IMR-90 (cell line): ENCODE results near the gene PLPP6. TPM values are rescaled to one million over a fixed set of nuclear protein-coding genes. Genes with fewer than 3 reads are reported as not detected.

Experiments used
- ATAC-seq: fragments of 200-7000 bp; cut with Tn5 transposase; 2 replicates; pipeline ENCODE4 v1.9.1; 2020; ENCODE audit warnings: low read depth, mild to moderate bottlenecking, moderate library complexity
- BruUV-seq: library from RNA; stranded (reverse); fragments of 400-500 nt; replicated peaks from 2 replicates; lab custom pipeline; 2021; lab: Mats Ljungman, UMichigan
- CTCF ChIA-PET: fragments of 300-600 bp; formaldehyde crosslinking; extraction: SDS; loops from one replicate; lab custom pipeline; 2021; ENCODE audit warnings: antibody characterized with exemption; lab: Yijun Ruan, JAX
- POLR2A ChIA-PET: fragments of 300-600 bp; sonication (Branson Sonifier 250); formaldehyde crosslinking; loops from one replicate; lab custom pipeline; 2022; ENCODE audit warnings: antibody characterized with exemption; ENCODE audit not compliant: unreplicated experiment; lab: Charles Lee
- DNase-seq: peaks from one replicate; pipeline ENCODE4 v3.0.0; 2013
- H2AFZ ChIP-seq: replicated peaks from 2 replicates; pipeline ENCODE3; 2013; ENCODE audit warnings: low read length, mild to moderate bottlenecking; ENCODE audit not compliant: poor library complexity
- H2AK5ac ChIP-seq: 2 replicates; pipeline ENCODE4 v1.6.1; 2013; ENCODE audit warnings: low read depth, low read length, inconsistent platforms
- H2AK9ac ChIP-seq: replicated peaks from 2 replicates; pipeline ENCODE3; 2013; ENCODE audit warnings: mild to moderate bottlenecking, low read depth, low read length, moderate library complexity; ENCODE audit not compliant: poor library complexity
- H2BK120ac ChIP-seq: 2 replicates; pipeline ENCODE4 v1.6.1; 2013; ENCODE audit warnings: low read depth, low read length, inconsistent platforms
- H2BK15ac ChIP-seq: 3 replicates; pipeline ENCODE4 v1.6.1; 2013; ENCODE audit warnings: low read depth, low read length, inconsistent platforms
- H2BK20ac ChIP-seq: 2 replicates; pipeline ENCODE4 v1.6.1; 2013; ENCODE audit warnings: low read depth, mild to moderate bottlenecking, inconsistent platforms, low read length, moderate library complexity
- H2BK5ac ChIP-seq: 2 replicates; pipeline ENCODE4 v1.6.1; 2013; ENCODE audit warnings: mild to moderate bottlenecking, low read depth, low read length, inconsistent platforms; ENCODE audit not compliant: poor library complexity, severe bottlenecking
- H3K14ac ChIP-seq: replicated peaks from 2 replicates; pipeline ENCODE4 v1.6.1; 2013; ENCODE audit warnings: low read depth, low read length, inconsistent platforms
- H3K18ac ChIP-seq: 2 replicates; pipeline ENCODE4 v1.6.1; 2013; ENCODE audit warnings: low read depth, low read length, control low read depth
- H3K23ac ChIP-seq: 2 replicates; pipeline ENCODE4 v1.6.1; 2013; ENCODE audit warnings: low read depth, low read length, inconsistent platforms
- H3K27ac ChIP-seq: 2 replicates; pipeline ENCODE4 v1.5.1; 2013; ENCODE audit warnings: mild to moderate bottlenecking, control low read depth, low read length; ENCODE audit not compliant: insufficient read depth
- H3K27me3 ChIP-seq: 2 replicates; pipeline ENCODE4 v1.6.1; 2013; ENCODE audit warnings: low read length; ENCODE audit not compliant: control insufficient read depth, insufficient read depth
- H3K36me3 ChIP-seq: 2 replicates; pipeline ENCODE4 v1.6.1; 2013; ENCODE audit warnings: low read length, mixed read lengths; ENCODE audit not compliant: control insufficient read depth, insufficient read depth
- H3K4ac ChIP-seq: 2 replicates; pipeline ENCODE4 v1.6.1; 2013; ENCODE audit warnings: low read depth, low read length, inconsistent platforms
- H3K4me1 ChIP-seq: 2 replicates; pipeline ENCODE4 v1.6.1; 2013; ENCODE audit warnings: low read length, mixed read lengths; ENCODE audit not compliant: control insufficient read depth, insufficient read depth
- H3K4me2 ChIP-seq: 2 replicates; pipeline ENCODE4 v1.6.1; 2013; ENCODE audit warnings: low read depth, mild to moderate bottlenecking, control low read depth, low read length, moderate library complexity
- H3K4me3 ChIP-seq: 2 replicates; pipeline ENCODE4 v1.5.1; 2013; ENCODE audit warnings: low read depth, mild to moderate bottlenecking, control low read depth, low read length, moderate library complexity; ENCODE audit not compliant: insufficient read depth
- H3K56ac ChIP-seq: 2 replicates; pipeline ENCODE4 v1.6.1; 2013; ENCODE audit warnings: low read length, inconsistent platforms; ENCODE audit not compliant: insufficient read depth; ENCODE audit errors: extremely low read depth
- H3K79me1 ChIP-seq, 2 experiments: 2 replicates each; pipeline ENCODE4 v1.6.1; 2013; ENCODE audit warnings: low read length in 2 of 2, inconsistent platforms in 1 of 2, low read depth in 1 of 2
- H3K9ac ChIP-seq: 2 replicates; pipeline ENCODE4 v1.6.1; 2013; ENCODE audit warnings: low read depth, low read length, control low read depth
- H3K9me1 ChIP-seq: 2 replicates; pipeline ENCODE4 v1.6.1; 2013; ENCODE audit warnings: low read length, inconsistent platforms; ENCODE audit not compliant: insufficient read depth
- H3K9me3 ChIP-seq: 2 replicates; pipeline ENCODE4 v1.6.1; 2013; ENCODE audit warnings: low read length; ENCODE audit not compliant: control insufficient read depth, insufficient read depth
- H4K20me1 ChIP-seq: 2 replicates; pipeline ENCODE4 v1.6.1; 2013; ENCODE audit warnings: low read length, inconsistent platforms; ENCODE audit not compliant: insufficient read depth
- H4K5ac ChIP-seq: 2 replicates; pipeline ENCODE4 v1.6.1; 2013; ENCODE audit warnings: mild to moderate bottlenecking, low read depth, low read length, control low read depth
- H4K8ac ChIP-seq, 2 experiments: 2 replicates each; pipeline ENCODE4 v1.6.1; 2013; ENCODE audit warnings: low read depth in 2 of 2, low read length in 2 of 2, control low read depth in 1 of 2, inconsistent platforms in 1 of 2
- H4K91ac ChIP-seq: 2 replicates; pipeline ENCODE4 v1.6.1; 2013; ENCODE audit warnings: low read depth, low read length, inconsistent platforms; ENCODE audit not compliant: insufficient read depth
- BHLHE40 ChIP-seq: fragments of 150-350 bp; IDR thresholded peaks from 2 replicates; pipeline ENCODE4 v1.6.1; 2016; ENCODE audit warnings: mild to moderate bottlenecking, low read depth, low read length
- CEBPB ChIP-seq: IDR thresholded peaks from 2 replicates; pipeline ENCODE4 v1.6.1; 2012; ENCODE audit warnings: low read depth, low read length, improper control_type of control experiment
- FOS ChIP-seq: fragments of 150-350 bp; IDR thresholded peaks from 2 replicates; pipeline ENCODE4 v1.6.1; 2016; ENCODE audit warnings: low read depth, low read length
- MAFK ChIP-seq: IDR thresholded peaks from 2 replicates; pipeline ENCODE4 v1.6.1; 2012; ENCODE audit warnings: low read depth, low read length, improper control_type of control experiment
- NFE2L2 ChIP-seq: fragments of 150-350 bp; IDR thresholded peaks from 2 replicates; pipeline ENCODE4 v1.6.1; 2016; ENCODE audit warnings: low read depth, mild to moderate bottlenecking, low read length
- POLR2A ChIP-seq: IDR thresholded peaks from 2 replicates; pipeline ENCODE4 v1.6.1; 2012; ENCODE audit warnings: mild to moderate bottlenecking, low read depth, low read length
- RAD21 ChIP-seq: IDR thresholded peaks from 2 replicates; pipeline ENCODE4 v1.6.1; 2012; ENCODE audit warnings: low read length, improper control_type of control experiment
- RCOR1 ChIP-seq: IDR thresholded peaks from 2 replicates; pipeline ENCODE4 v1.6.1; 2012; ENCODE audit warnings: mild to moderate bottlenecking, low read length, improper control_type of control experiment; ENCODE audit not compliant: insufficient replicate concordance
- WGBS, 2 experiments: methylation state at CpG; one replicate each; pipeline versions ENCODE4 v1.1.5 to v1.1.7; 2013; ENCODE audit warnings: missing lambda C conversion rate in 2 of 2; ENCODE audit not compliant: insufficient read length in 1 of 2; ENCODE audit errors: extremely low coverage in 2 of 2; 5-methylcytosine and 5-hydroxymethylcytosine counted together
- dilution Hi-C: fragments of 300-500 bp; cut with HindIII; formaldehyde crosslinking; loops from one replicate; pipeline ENCODE4 v1.14.3; 2018; ENCODE audit warnings: low sequenced_read_pairs; ENCODE audit not compliant: unreplicated experiment
- in situ Hi-C: fragments of 300-500 bp; cut with MboI; formaldehyde crosslinking; loops from 3 replicates; pipeline ENCODE4 v1.14.3; 2019; ENCODE audit warnings: low sequenced_read_pairs, inconsistent platforms, mixed read lengths
- intact Hi-C: fragments of 100-400 bp; cut with micrococcal nuclease; formaldehyde crosslinking; loops from 2 replicates; pipeline ENCODE4 v1.10.0; 2022
- polyA plus RNA-seq, 3 experiments: library from polyadenylated mRNA; depleted of rRNA; stranded (reverse); fragments of >200 nt; gene quantifications; 2 replicates each; pipeline ENCODE4 v1.2.3, GENCODE V29; 2012; ENCODE audit warnings: low replicate concordance in 1 of 3
- total RNA-seq: library from RNA; depleted of rRNA; stranded (reverse); fragments of >200 nt; gene quantifications from 2 replicates; pipeline ENCODE4 v1.2.3, GENCODE V29; 2012
- TF ChIP-seq, protein P1 (sequence below): fragments of 150-350 bp; IDR thresholded peaks from 2 replicates; pipeline ENCODE4 v1.6.1; 2016; ENCODE audit warnings: low read depth, mild to moderate bottlenecking, low read length, moderate library complexity, borderline replicate concordance
- TF ChIP-seq, protein P2 (sequence below): conservative IDR thresholded peaks from 2 replicates; pipeline ENCODE4 v1.5.1; 2012; ENCODE audit warnings: mild to moderate bottlenecking, low read depth, low read length, improper control_type of control experiment

PLPP6 gene
- total and polyA plus RNA-seq, 2 of the 4 experiments (the other 2 are of a cell fraction), result 3.4 to 5.9 TPM

DNA sequence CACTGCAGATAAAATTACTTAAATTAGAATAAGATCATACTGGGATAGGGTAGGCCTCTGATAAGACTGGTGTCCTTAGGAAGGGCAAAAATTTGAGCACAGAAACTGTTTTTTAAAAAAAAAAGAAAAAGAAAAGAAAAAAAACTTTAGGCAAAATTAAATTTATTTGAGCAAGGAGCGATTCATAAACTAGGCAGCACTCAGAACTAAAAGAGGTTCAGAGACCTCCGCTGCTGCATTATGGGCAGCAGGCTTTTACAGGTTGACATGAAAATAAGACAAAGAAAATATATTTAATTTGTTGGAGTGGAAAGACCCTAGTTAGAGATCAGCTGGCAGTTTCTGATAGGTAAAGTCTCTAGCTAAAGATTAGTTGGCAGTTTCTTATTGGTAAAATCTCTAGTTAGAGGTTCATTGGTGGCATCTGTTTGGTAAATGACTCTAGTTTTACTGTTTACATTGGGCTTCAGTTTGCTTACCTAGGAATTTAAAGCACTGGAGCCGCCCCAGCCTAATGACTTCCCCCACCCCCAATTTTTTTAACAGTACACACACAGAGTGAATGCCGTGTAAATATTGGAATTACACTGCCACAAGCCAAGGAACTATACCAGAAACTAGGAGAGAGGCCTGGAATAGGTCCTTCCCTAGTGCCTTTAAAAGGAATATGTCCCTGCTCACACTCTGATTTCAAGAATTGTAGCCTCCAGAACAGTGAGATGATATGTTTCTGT, 4.5 kb upstream of the PLPP6 start:
- dilution Hi-C loops, result no loop called here
- H2AFZ ChIP-seq, result no peak overlapping the region

More for the DNA sequence above, 4.5 kb upstream of the PLPP6 start:
- H3K56ac ChIP-seq, result no peak overlapping the region
- H2AK5ac ChIP-seq, result no peak overlapping the region
- in situ Hi-C loops, result loop anchor here (10.0 kb wide), 1 partner anchor 263 kb away; no protein-coding TSS in a partner anchor
- peaks cover under 1 to 6% of the 10 kb centered on the region in 2 experiments; a peak in 3 of 4 replicates for H3K79me1 ChIP-seq
- no peak overlapping the region for H3K18ac ChIP-seq
- H3K9me3 ChIP-seq, result no peaks in the 10 kb centered on the region
- H3K14ac ChIP-seq, result no peak overlapping the region
- no peak overlapping the region for H2AK9ac ChIP-seq
- H2BK5ac ChIP-seq, result no peak overlapping the region
- ATAC-seq (no peak), DNase-seq (no peak)
- no peak overlapping the region for H2BK20ac ChIP-seq
- TF ChIP-seq RCOR1 (no peak), RAD21 (no peak), CEBPB (no peak), FOS (no peak), NFE2L2 (no peak), POLR2A (no peak), MAFK (no peak), BHLHE40 (no peak)
- TF ChIP-seq, protein P1, sequence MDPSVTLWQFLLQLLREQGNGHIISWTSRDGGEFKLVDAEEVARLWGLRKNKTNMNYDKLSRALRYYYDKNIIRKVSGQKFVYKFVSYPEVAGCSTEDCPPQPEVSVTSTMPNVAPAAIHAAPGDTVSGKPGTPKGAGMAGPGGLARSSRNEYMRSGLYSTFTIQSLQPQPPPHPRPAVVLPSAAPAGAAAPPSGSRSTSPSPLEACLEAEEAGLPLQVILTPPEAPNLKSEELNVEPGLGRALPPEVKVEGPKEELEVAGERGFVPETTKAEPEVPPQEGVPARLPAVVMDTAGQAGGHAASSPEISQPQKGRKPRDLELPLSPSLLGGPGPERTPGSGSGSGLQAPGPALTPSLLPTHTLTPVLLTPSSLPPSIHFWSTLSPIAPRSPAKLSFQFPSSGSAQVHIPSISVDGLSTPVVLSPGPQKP, result no peak
- TF ChIP-seq, protein P2, sequence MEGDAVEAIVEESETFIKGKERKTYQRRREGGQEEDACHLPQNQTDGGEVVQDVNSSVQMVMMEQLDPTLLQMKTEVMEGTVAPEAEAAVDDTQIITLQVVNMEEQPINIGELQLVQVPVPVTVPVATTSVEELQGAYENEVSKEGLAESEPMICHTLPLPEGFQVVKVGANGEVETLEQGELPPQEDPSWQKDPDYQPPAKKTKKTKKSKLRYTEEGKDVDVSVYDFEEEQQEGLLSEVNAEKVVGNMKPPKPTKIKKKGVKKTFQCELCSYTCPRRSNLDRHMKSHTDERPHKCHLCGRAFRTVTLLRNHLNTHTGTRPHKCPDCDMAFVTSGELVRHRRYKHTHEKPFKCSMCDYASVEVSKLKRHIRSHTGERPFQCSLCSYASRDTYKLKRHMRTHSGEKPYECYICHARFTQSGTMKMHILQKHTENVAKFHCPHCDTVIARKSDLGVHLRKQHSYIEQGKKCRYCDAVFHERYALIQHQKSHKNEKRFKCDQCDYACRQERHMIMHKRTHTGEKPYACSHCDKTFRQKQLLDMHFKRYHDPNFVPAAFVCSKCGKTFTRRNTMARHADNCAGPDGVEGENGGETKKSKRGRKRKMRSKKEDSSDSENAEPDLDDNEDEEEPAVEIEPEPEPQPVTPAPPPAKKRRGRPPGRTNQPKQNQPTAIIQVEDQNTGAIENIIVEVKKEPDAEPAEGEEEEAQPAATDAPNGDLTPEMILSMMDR, result no peak
- H4K20me1 ChIP-seq, result no peaks in the 10 kb centered on the region
- POLR2A ChIA-PET, result no interaction called here
- H3K36me3 ChIP-seq, result no peaks in the 10 kb centered on the region
- WGBS, 2 experiments, result 100% methylated on average over 1 of the region's 4 CpGs; no CpG with 5 or more reads in 1 of the 2 experiments
- no peak overlapping the region for H3K4me2 ChIP-seq
- intact Hi-C loops, result no loop called here
- CTCF ChIA-PET, result no interaction called here
- no peak overlapping the region for H3K9ac ChIP-seq
- H3K4ac ChIP-seq, result no peak overlapping the region
- H2BK15ac ChIP-seq, result no peak overlapping the region
- H3K27me3 ChIP-seq, result no peaks in the 10 kb centered on the region
- H4K5ac ChIP-seq, result no peak overlapping the region
- no peak overlapping the region for H4K8ac ChIP-seq
- H3K23ac ChIP-seq, result no peak overlapping the region
- H4K91ac ChIP-seq, result no peak overlapping the region
- no peak overlapping the region for H3K4me3 ChIP-seq
- H3K4me1 ChIP-seq, result peaks cover 2% of the 10 kb centered on the region; the same call in 1 of the 2 replicates
- no TSS peak for BruUV-seq
- no peak overlapping the region for H2BK120ac ChIP-seq
- peaks cover under 1% of the 10 kb centered on the region for H3K9me1 ChIP-seq
- H3K27ac ChIP-seq, result no peak overlapping the region
